Measurements from ENCODE around the gene RASD2.

Gene RASD2

DNA sequence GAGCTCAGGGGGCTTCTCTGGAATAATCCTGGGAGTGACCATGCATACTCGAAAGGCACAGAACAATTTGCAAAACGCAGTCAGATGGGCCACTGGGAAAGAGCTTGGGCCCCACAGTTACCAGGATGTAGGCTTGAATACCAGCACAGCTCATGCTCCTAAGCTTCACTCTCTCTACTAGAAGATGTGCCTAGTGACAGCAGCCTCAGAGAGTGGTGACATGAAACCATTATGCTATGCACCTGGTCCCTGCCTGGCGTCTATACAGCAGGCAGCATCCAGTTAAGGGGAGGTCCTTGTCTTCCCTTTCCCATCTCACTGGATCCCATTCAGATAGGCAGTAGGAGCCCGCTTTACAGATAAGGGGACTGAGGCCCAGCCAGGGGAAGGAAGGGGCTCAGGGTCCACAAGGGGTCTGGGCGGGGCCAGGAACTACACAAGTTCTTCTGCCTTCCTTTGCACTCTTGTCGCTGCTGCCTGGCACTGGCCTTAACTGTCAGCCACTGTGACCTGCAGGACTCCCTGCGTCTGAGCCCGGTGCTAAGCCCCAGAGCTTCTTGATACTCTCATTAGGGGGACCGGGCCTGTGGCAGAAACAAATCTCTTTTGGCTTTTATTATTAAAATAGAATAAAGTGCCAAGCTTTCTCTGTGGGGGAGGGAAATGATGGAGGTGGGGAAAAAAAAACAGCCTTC is 21.2 kb upstream of the RASD2 start:
- no peak for DNase-seq

DNA sequence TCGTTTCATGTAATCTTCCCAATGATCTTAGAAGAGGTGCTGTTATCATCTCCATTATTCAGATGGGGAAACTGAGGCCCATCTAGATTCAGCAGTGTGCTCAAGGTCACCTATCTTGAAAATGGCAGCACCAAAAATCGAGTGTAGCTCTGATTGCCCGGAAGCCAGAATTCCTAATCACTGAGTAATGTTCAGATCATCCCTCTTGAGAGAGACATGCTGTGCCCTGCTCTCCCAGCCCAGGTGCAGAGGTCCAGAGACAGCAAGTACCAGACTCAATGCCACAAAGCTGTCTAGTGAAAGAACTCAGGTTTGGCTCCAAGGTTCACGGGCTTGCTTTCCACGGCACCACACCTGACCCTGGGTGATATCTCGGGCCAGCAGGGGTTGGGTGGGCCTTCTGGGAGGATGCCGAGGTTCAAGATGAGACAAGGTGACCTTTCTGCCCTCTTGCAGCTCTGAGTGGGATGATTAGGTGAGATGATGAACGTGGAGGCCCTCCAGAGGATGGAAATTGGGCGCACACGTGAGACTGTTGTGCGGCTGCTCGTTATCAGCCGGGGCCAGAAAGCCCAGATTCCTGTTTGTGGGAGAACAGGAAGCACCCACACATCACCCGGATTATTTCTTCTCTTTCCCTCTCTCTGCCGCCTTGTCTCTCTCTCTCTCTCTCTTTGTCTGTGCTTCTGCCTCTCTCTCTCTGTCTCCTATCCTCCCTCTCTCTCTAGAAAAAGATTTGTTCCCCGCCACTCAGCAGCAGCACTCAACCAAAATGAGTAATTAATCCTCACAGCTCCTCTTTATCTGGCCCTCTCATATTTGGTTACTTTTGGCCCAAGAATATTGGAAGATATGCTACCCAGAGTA is 19.0 kb upstream of the RASD2 start:
- DNase-seq, result no peak

DNA sequence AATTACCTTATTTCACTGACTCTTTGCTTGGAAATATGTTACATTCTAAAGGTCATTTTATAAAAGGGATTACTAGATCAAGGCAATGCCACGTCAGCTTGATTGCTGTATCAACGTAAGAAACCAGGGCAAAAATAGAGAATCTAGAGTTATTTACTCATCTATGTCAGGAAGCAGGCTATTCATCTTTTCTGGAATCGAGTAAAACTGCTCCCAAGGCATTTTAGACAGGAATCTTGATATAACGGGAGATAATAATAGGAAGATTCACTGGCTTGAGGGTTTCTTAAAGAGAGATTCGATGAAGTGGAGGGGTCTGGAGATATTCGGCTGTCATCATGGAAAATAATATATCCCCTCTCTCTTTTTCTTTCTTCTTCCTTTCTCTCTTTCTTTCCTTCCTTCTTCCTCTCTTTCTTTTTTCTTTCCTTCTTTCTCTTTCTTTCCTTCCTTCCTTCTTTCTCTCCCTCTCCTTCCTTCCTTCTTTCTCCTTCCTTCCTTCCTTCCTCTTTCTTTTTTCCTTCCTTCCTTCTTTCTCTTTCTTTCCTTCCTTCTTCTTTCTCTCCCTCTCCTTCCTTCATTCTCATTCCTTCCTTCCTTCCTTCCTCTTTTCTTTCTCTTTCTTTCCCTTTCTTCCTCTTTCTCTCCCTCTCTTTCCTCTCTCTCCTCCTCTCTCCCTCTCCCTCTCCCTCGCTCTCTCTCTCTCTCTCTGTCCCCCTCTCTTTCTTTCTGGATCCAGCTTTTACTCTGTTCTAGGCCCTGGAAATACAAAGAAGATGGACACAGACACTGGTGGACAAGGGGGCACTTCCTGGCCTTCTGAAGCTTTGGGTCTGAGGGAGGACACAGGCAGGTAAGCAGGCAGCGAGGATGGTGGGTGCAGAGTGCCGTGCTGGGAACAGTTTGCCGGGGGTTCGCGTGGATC is 18.1 kb upstream of the RASD2 start:
- DNase-seq, result no peak

DNA sequence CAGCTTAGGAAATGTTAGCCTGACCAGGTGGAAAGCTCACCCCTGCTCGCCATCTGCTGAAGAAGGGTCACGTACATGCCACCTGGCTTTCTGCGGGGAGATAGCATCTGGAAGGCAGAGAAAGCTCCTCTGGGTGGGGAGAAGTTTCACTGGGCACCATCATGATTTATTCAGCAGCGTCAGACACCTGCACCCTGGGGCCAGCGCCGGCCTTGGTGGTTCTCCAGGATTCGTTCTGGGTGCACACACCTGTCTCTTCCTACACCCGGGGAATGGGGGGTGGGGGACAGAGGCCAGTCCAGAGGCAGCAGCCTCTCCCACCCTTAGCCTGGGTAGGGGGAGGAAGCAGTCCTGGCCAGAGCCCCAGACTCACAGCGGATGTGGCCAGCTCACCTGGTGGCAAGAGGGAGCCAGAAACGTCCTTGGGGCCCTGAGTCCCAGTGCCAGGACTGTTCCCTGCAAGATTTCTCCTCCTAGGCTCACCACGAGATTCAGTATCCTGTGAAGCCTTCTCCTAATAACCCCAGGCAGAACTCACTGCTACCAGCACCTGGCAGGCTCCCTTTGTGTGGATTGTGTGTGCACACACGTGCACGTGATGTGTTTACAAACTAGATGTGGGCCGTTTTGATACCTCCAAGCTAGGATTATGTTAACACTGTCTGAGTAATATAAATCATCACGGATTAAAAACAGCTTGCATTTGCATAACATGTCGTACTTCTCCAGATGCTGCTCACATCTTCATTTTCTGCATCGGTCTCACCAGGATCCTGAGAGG is 17.3 kb upstream of the RASD2 start:
- no peak for DNase-seq

DNA sequence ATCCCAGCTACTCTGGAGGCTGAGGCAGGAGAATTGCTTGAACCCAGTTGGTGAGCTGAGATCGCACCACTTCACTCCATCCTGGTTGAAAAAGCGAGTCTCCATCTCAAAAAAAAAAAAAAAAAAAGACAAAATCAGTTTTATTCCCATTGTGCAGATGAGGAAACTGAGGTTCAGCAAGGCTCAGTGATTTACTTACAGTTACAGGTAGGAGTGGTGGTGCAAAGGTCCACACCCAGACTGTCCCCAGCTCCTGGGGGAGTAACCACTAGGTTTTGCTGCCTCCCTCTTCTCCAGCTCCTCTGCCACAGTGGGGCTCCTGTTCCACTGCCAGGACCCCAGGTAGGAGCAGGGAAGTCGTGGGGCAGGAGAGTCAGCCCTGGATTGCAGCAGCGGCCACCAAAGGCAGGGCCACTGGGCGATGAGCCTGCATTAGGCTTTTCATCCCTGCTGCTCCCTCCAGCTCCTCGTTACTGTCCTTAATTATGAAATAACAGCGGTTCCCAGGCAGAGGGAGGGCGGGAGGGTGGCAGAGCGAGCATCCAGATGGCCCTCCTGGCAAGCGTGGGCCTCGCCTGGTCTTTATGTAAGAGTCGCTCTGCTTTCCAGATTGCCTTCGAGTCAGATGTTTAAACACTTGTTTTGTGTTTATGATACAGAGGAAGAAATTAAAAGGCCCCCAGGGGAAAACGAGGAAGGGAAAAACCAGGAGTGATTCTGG is 15.5 kb upstream of the RASD2 start:
- DNase-seq, result no peak

DNA sequence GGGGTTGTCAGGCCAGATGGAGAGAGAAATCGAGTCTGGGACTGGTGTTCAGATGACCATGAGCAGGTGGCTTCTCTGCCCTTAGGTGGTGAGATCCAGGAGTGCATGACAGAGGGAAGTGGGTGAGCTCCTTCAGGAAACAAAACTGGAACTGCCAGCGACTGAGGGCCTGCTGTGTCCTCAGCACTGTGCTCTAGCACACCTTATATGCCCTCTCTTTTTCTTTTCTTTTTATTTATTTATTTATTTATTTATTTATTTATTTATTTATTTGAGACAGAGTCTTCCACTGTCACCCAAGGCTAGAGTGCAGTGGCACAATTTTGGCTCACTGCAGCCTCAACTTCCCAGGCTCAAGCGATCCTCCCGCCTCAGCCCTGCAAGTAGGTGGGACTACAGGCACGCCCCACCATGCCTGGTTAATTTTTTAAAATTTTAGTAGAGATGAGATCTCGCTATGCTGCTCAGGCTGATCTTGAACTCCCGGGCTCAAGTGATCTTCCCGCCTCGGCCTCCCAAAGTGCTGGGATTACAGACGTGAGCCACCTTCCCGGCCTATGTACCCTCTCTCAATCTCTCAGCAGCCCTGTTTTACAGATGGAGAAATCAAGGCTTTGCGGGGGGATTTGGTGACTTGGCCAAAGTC is 14.8 kb upstream of the RASD2 start:
- DNase-seq, result no peak

DNA sequence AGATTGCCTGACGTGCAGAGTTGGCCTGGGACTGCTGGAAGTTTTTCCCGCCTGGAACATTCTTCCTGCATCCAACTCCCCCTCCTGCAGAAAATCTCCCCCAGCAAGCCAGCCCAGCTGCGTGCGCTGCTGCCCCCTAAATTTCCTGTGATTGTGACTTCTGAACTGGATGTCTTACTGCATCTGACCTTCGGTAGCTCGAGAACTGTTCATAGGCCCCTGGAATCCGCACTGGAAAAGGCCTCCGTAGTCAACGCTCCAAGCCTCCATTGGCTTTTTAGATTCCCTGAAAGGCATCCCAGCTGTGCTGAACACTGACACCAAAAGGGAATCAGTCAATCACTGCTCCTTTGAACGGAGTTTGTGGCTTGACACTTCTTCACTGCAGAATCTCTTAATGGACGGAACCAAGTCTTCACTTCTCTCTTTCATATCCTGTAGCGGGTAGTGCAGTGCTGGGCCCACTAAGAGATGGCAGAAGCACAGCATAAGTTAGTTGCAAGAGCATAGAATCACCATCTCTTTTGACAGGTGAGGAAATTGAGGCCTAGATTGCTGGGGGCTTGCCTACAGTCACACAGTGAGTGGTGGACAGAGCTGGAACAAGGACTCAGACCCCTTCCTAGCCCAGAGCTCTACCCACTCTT is 14.2 kb upstream of the RASD2 start:
- no peak for DNase-seq

DNA sequence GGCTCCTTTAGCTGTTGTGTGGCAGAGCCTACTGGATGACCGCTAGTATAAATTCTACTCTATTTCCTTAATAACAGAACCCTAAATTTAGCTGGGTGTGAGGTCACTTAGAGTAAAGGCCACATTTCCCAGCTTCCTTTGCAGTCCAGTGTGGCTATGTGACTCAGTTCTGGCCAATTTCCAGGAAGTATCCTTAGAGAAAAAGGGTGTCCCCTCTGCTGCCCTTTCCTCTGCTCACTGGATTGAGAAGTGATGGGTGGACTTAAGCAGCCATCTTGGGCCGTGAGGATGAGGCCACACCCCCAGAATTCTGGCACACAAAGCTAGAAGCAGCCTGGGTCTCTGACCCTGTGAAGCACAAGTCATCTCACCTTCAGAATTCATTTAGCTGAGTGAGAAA is 11.7 kb upstream of the RASD2 start:
- no peak for DNase-seq

DNA sequence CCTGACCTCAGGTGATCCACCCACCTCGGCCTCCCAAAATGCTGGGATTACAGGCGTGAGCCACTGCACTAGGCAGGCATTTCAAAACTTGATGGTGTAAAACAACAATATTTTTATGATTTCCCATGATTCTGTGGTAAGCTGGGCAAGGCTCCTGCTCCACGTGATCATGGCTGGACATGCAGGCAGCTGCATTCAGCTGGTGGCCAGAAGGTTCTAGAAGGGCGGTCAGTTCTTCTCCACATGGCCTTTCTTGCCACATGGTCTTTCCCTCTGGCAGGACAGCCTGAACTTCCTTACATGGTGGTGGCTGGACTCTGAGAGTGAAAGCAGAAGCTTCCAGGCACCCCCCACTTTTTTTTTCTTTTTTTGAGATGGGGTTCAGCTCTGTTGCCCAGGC is 9.9 kb upstream of the RASD2 start:
- no peak for DNase-seq

DNA sequence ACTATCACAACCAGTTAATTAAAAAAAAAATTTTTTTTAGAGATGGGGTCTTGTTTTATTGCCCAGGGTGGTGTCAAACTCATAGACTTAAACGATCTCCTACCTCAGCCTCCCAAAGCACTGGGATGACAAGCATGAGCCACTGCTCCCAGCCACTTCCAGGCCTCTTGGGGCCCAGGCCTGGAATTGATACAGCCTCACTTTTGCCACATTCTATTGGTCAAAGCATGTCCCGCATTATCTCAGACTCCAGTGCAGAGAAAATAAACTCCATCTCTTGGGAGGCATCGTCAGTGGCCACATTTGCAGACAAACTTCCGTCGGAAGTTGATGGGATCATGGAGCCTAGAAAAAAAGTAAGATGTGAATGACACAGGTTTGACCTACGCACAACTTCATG is 9.4 kb upstream of the RASD2 start:
- no peak for DNase-seq

DNA sequence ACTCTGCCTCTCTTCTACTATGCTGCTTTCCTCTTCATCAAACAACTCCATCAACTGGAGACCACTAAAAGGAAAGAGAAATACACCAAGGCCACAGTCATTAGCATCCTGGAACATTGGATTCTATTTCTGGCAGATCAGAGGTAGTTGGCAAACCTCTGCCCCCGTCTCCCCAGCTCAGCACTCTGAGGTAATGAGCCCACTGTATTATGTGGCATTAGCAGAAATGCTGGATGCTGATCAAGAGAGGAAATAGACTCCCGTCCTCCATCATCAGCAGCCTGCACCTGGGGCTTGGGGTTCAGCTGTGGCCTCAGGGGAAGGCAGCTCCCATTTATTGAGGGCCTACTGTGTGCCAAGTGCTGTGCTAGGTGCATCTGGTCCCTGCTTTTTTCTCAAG is 9.0 kb upstream of the RASD2 start:
- no peak for DNase-seq

DNA sequence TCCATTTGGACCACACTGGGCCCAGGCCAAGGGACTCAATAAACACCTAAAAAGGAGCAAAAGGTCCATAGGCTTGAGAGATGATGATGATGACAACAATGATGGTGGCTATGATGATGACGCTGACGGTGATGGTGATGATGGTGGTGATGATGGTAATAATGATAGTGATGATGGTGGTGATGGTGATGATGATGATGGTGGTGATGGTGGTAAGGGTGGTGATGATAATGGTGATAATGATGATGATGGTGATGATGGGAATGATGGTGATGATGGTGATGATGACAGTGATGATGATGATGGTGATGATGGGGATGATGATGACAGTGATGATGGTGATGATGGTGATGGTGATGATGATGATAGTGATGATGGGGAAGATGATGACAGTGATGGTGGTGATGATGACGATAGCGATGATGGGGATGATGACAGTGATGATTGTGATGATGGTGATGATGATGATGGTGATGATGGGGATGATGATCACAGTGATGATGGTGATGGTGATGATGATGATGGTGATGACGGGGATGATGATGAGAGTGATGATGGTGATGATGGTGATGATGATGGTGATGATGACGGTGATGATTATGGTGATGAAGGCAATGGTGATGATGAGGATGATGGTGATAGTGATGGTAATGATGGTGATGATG is 7.1 kb upstream of the RASD2 start:
- no peak for DNase-seq

DNA sequence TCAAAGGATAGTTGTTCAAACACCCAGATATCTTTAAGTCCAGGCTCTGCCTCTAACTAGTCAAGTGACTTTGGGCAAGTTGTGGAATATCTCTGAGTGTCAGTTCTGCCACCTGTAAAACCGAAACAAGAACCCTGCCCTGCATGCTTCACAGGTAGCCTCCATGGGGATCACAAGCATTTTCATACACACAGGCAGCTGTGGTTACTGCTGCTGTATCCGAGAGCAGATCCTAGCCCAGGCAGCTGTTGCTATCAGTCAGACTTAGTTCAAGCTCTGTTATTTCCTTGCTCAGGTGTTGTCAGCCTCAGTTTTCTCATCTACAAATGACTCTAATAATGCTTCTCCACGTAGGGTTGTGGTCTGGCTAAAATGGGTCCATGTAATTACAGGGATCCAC is 6.5 kb upstream of the RASD2 start:
- no peak for DNase-seq

DNA sequence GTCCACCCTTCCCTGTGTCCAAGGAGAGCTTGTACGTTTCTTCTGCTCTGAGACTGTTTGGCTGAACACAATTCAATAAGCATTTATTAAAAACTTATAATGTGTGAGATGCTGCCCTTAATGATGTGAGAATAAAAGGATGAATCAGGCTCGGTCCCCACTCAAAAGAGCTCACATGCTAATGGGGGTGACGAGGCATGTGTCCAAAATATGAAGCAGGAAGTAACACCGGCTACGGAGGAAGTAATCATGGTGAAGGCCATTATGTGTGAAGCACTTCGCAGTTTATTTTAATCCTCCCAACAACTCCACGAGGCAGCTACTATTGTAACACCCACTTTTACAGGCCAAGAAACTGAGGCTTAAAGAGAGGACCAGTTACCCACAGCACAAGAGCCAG is 3.4 kb upstream of the RASD2 start:
- DNase-seq, result no peak

DNA sequence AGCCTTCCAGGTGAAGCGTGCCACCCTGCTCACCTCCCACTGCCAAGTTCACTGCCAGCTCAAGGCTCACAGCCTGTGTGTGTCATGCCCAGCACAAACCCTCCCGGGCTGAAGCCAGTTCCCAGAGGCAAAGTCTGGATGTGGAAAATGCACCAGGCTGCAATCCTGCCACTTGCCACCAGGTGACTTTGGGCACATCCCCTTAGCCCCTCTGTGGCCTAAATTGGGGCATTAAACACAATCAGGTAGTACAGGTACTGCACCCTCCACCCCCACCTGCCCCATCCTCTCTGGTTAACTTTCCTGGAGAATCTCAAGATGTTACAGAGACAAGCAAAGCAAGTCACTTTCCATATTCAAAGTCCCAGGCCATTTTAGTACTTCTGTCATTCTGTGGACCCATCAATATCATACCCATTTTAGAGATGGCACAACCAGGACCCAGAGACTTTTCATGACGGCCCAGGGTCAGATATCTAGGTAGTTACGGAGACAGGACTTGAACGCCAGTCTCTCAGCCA is 1.8 kb upstream of the RASD2 start:
- DNase-seq, result peak; percentile 42

DNA sequence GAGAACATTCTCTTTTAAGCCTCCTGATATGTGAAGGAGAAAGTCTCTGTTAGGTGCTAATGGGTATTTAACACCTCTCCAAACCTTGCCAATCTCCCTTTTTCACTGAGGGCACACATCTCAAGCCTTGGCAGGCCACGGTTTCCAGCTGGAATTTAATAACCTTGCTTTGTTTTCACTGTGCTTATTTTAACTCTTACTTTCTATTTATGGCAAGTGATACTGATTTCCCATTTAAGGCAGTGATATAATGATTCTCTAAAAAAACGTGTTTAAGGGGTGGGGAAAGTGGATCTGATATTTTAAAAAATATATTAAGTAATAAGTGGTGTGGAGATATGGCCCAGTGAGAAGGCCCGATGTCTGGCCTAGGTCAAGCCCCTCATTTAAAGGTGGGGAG is 1.1 kb upstream of the RASD2 start:
- DNase-seq, result no peak

DNA sequence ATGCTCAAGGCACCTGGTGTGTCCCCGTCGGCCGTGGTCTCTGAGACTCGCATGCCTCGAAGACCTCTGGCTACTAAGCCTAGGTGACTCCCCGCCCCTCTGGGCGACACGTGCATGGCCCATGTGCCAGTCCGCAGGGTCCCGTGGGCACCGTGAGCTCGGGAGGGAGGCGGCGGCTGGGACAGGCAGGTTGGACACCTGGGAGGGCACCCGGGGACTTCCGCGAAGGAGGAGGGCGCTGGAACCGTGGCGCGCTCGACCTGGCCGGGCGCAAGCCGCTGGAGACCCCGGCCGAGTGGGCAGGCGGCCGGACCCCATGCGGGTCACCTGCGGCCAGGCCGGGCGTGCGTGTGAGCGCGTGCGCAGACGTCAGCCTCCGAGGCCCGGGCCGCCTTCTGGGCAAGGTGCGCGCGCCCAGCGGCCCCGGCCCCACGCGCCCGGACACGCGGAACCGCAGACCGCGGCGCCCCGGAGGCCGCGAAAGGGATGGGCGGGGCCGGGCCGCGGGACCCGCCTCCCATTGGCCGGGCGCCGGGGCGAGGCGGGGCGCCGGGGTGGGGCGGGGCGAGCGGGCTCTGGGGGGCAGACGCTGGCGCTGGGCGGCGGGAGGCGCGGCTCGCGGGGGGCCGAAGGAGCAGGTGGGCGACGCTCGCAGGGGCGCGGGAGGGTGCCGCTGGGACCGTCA is 579 bp upstream of the RASD2 start:
- peak; percentile 61 for DNase-seq

DNA sequence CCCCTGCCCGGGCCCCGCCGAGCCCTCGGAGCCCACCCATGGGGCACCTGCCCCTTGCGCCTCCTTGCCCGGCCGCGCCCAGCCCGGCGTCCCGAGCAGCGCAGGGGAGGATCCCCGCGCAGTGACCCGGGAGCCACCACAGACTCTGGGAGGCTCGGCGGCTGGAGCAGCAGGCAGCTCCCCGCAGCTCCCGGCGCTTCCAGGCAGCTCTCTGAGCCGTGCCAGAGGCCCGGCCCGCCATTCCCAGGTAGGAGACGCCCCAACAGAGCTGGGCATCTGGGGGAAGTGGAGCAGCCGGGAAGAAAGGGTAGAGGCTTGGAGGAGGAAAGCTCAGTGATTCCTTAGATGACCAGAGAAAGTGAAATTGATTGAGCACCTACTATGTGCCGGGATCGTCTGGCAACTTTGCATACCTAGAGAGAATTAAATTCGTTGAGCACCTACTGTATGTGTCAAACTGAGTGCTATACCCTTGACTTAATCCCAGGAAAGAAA is 670 bp downstream of the RASD2 start:
- no peak for DNase-seq

All from activated CD4-positive, alpha-beta T cell treated with anti-CD3 and anti-CD28 coated beads, Interleukin-2, Interleukin-6, amounts not matched to agents 100 ng/mL and 50 ng/mL, durations not matched to agents 16 hours and 8 hours (primary cell).